Body of pancreas (tissue), 4 donors: ENCODE data around the gene TRMT44. TPM values are rescaled to one million over a fixed set of nuclear protein-coding genes. Genes with fewer than 3 reads are reported as not detected.

Experiments
- ATAC-seq: fragments of 150-250 bp; one replicate; pipeline ENCODE4 v1.9.1; 2016
- DNase-seq, 4 donors: peaks; one replicate each; pipeline ENCODE4 v3.0.0-alpha.2; 2019
- H3K27ac ChIP-seq, 4 donors: fragments of 200-600 bp; sonication (generic); 1 replicate in 3 of 4; 2 replicates in 1 of 4; pipeline versions ENCODE4 v1.5.1 to v1.6.1; 2016 to 2019; ENCODE audit warnings: mild to moderate bottlenecking in 1 of 4, mixed read lengths in 1 of 4, moderate library complexity in 1 of 4
- H3K27me3 ChIP-seq, 2 donors: fragments of 200-600 bp; sonication (generic); one replicate each; pipeline ENCODE4 v1.6.0; 2016; ENCODE audit warnings: mild to moderate bottlenecking in 1 of 2
- H3K36me3 ChIP-seq, 2 donors: fragments of 200-600 bp; sonication (generic); replicated peaks in 1 of 2; 2 replicates each; pipeline ENCODE4 v1.5.1; 2016; ENCODE audit warnings: low read depth in 2 of 2; ENCODE audit not compliant: insufficient read depth in 1 of 2
- H3K4me1 ChIP-seq: fragments of 200-600 bp; sonication (generic); one replicate; pipeline ENCODE4 v1.6.0; 2016
- H3K4me3 ChIP-seq, 2 donors: fragments of 200-600 bp; sonication (generic); 1 replicate in 1 of 2; 2 replicates in 1 of 2; pipeline ENCODE4 v1.5.1; 2016 to 2019
- H3K9me3 ChIP-seq, 3 donors: fragments of 200-600 bp; sonication (generic); 1 replicate in 2 of 3; 2 replicates in 1 of 3; pipeline ENCODE4 v1.5.1; 2016
- CTCF ChIP-seq, 7 experiments: fragments of 450-650 bp in 4 of 7; fragments of 200-600 bp in 3 of 7; sonication (generic) in 3 of 7; IDR thresholded peaks; one replicate each; pipeline ENCODE4 v1.5.1; 2016 to 2019; ENCODE audit warnings: antibody characterized with exemption in 7 of 7
- POLR2A ChIP-seq, 3 donors: fragments of 450-650 bp; IDR thresholded peaks; one replicate each; pipeline ENCODE4 v1.6.1; 2016; ENCODE audit warnings: antibody characterized with exemption in 3 of 3, mild to moderate bottlenecking in 2 of 3
- WGBS, 2 donors: methylation state at CpG; one replicate each; pipeline ENCODE4 v1.1.5; 2017; 5-methylcytosine and 5-hydroxymethylcytosine counted together
- intact Hi-C: fragments of 100-400 bp; cut with DNase I; formaldehyde crosslinking; loops from one replicate; pipeline ENCODE4 v1.15.1; 2023
- small RNA-seq: library from RNA; depleted of rRNA; stranded (forward); fragments of <200 nt; gene quantifications from one replicate; pipeline ENCODE3, GENCODE V24; 2016
- total RNA-seq, 2 donors: library from RNA; depleted of rRNA; stranded (reverse); fragments of >200 nt; gene quantifications; one replicate each; pipeline ENCODE4 v1.1.0, GENCODE V29; 2016

The TRMT44 gene
- total RNA-seq, 2 donors from 2014 or later = 13.2 to 60.0 TPM

DNA sequence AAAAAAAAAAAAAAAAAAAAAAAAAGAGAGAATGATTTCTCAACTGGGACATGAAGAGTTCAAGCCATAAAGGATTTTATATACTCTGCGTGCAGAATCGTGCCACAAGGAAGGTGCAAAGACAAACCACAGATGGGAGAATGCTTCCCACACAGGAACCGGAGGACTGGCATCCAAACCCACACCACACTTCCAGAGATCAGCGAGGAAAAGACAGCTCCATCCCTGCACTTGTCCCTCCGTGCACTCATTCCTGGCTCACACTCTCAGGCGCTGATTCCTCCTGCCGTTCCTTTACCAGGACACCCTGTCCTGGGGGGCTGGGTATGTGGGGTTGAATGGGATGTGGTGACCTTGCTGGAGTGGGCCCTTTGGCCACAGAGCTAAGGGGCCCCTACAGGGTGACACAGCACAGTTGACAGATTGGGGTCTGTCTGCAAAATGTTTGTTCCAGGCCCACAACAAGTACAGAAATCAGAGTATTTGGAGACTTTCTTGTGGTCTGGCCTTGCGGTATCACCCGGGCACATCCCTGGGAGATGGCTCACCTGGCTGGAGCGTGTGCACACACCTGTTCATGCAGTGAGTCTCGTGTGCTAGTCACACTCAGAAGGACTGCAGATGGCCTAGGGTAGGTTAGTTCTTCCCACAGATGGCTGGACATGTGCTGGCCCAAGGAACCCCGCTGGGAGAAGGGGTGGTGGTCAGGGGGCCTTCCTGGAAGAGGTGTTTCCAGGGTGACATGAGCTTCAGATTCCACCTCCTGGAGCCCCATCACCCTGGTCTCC, 84.2 kb downstream of the TRMT44 start:
- no peaks in the 10 kb centered on the region for H3K27me3 ChIP-seq

DNA sequence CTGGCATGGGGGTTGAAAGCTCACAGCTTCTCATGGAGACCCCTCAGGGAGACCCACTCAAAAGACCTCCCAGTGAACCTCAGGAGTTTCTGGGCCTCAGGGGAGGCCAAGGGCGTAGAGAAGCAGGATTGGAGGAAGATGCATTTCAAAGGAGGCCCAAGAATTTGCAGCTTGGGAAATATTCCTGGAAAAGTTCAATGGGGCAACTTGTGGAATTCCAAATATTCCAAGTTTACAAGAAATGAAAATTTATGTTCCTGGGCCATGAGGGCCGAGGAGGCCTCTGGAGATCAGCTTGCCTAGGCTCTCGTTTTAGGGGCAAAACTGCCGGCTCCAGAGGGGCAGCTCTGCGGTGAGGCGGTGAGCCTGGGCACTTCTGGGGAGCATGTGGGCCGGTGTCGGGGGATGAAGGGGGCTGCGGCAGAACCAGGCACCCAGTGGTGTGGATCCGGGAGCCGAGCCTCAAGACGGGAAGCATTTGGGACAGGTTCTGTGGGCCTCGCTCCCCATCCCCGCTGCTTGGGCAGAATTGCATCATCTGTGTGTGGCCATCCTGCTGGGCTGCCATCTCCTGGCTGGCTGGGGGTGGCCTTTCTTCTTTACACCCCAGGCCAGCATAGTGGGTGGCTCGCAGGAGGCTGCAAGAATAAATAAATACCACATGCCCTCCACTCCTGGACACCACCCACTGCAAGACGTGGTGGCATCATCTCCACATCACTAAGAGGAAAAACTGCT, 85.0 kb downstream of the TRMT44 start:
- no peak for DNase-seq
- WGBS, 2 donors = 68 to 80% methylated on average over 10 to 15 of the region's 16 CpGs
- Histone ChIP-seq H3K36me3 (no peaks in the 10 kb centered on the region), H3K27me3 (no peaks in the 10 kb centered on the region), H3K4me1 (no peaks in the 10 kb centered on the region), H3K4me3 (no peak overlapping the region), H3K9me3 (no peaks in the 10 kb centered on the region), H3K27ac (no peak overlapping the region)
- TF ChIP-seq POLR2A (IDR thresholded peaks at IDR 0.05) = no peak
- TF ChIP-seq CTCF (IDR thresholded peaks at IDR 0.05) = no peak
- no peak for ATAC-seq
- intact Hi-C loops = no loop called here

More for the DNA sequence above, 84.2 kb downstream of the TRMT44 start:
- Histone ChIP-seq H3K27ac (no peak overlapping the region), H3K4me1 (no peaks in the 10 kb centered on the region), H3K9me3 (no peaks in the 10 kb centered on the region), H3K36me3 (no peaks in the 10 kb centered on the region), H3K4me3 (no peak overlapping the region)
- intact Hi-C loops = no loop called here
- 79 to 89% methylated on average over 8 to 12 of the region's 12 CpGs for WGBS, 2 donors
- ATAC-seq (no peak), DNase-seq (no peak)
- TF ChIP-seq CTCF (IDR thresholded peaks at IDR 0.05) (no peak), POLR2A (IDR thresholded peaks at IDR 0.05) (no peak)

Small RNAs within 50 kb of the gene (small RNA-seq; reads per million reads assigned to genes)
- 12.5 reads per million, percentile 92 among the genes with 10 or more reads in this experiment for gene RNA5SP152

Other genes with a start within 250 kb of the TRMT44 start
- 100 to 1,000 TPM in 1 of 2 donors, 10 to 100 TPM in 1; 31.1 to 103 TPM for gene SH3TC1, start 241.5 kb upstream of the TRMT44 start, total RNA-seq
- 10 to 100 TPM in 1 of 2 donors, 1 to 10 TPM in 1; 4.2 to 17.5 TPM for gene HTRA3, start 171.0 kb upstream of the TRMT44 start, total RNA-seq
- 10 to 100 TPM; 18.4 to 23.4 TPM for gene ACOX3, start 54 bp upstream of the TRMT44 start, total RNA-seq
- not detected for gene GPR78, start 139.6 kb downstream of the TRMT44 start, total RNA-seq
- gene CPZ, start 152.0 kb downstream of the TRMT44 start, total RNA-seq = under 1 TPM; 0.66 to 0.78 TPM